Chondrocyte (in vitro differentiated cells): Measurements from ENCODE around the gene SLC1A7. TPM values are rescaled to one million over a fixed set of nuclear protein-coding genes. Genes with fewer than 3 reads are reported as not detected.

Experiments
- DNase-seq: peaks from one replicate; pipeline ENCODE4 v3.0.0; 2021; ENCODE audit warnings: mixed read lengths, low spot score
- H3K27ac Mint-ChIP-seq: one replicate; pipeline ENCODE4 v1.8.0; 2021; ENCODE audit warnings: mild to moderate bottlenecking, moderate library complexity, mixed read lengths; ENCODE audit not compliant: unreplicated experiment
- H3K27me3 Mint-ChIP-seq: 2 replicates; pipeline ENCODE4 v1.8.0; 2021; ENCODE audit warnings: low read depth, mixed read lengths
- H3K36me3 Mint-ChIP-seq: 2 replicates; pipeline ENCODE4 v1.8.0; 2021; ENCODE audit warnings: low read depth, mixed read lengths
- H3K4me1 Mint-ChIP-seq: 2 replicates; pipeline ENCODE4 v1.8.0; 2021; ENCODE audit warnings: low read depth, mild to moderate bottlenecking, mixed read lengths
- H3K4me3 Mint-ChIP-seq: one replicate; pipeline ENCODE4 v1.8.0; 2021; ENCODE audit warnings: mild to moderate bottlenecking, moderate library complexity, mixed read lengths; ENCODE audit not compliant: unreplicated experiment
- H3K9me3 Mint-ChIP-seq: 2 replicates; pipeline ENCODE4 v1.8.0; 2021; ENCODE audit warnings: low read depth, mixed read lengths
- total RNA-seq: library from RNA; stranded (reverse); gene quantifications from 3 replicates; pipeline ENCODE4 v1.2.1, GENCODE V29; 2021
- TF ChIP-seq, protein P1 (sequence below): fragments of 200-600 bp; sonication (generic); IDR thresholded peaks from 2 replicates; pipeline ENCODE4 v1.5.0; 2021; ENCODE audit warnings: antibody characterized with exemption, mild to moderate bottlenecking, moderate library complexity

SLC1A7 gene
- total RNA-seq, 1 donor from 2014 or later, result not detected

DNA sequence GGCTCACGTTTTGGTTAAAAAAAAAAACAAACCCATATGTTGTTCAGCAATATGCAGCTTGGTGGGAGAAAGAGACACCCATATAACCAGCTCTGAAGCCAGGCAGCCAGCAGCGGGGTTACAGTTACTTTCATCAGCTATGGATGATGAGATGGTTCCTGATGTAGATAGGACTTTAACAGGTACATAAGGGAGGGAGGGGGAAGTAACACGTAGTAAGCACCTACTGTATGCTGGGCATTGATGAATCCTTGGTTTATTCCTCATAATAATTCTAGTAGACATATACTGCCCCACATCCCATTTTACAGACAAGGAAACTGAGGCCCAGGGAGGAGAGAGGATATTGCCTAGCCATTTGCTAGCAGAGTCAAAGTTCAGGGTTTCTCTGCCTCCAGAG is 2.0 kb downstream of the SLC1A7 start:
- Mint-ChIP-seq H3K9me3 (peaks cover 12% of the 10 kb centered on the region), H3K36me3 (peaks cover 4% of the 10 kb centered on the region), H3K4me3 (no peak overlapping the region), H3K27ac (peak overlapping the region; percentile 79), H3K4me1 (peaks cover 25% of the 10 kb centered on the region), H3K27me3 (no peaks in the 10 kb centered on the region)
- DNase-seq, result no peak
- TF ChIP-seq, protein P1, sequence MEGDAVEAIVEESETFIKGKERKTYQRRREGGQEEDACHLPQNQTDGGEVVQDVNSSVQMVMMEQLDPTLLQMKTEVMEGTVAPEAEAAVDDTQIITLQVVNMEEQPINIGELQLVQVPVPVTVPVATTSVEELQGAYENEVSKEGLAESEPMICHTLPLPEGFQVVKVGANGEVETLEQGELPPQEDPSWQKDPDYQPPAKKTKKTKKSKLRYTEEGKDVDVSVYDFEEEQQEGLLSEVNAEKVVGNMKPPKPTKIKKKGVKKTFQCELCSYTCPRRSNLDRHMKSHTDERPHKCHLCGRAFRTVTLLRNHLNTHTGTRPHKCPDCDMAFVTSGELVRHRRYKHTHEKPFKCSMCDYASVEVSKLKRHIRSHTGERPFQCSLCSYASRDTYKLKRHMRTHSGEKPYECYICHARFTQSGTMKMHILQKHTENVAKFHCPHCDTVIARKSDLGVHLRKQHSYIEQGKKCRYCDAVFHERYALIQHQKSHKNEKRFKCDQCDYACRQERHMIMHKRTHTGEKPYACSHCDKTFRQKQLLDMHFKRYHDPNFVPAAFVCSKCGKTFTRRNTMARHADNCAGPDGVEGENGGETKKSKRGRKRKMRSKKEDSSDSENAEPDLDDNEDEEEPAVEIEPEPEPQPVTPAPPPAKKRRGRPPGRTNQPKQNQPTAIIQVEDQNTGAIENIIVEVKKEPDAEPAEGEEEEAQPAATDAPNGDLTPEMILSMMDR, result no peak

GRCh38 chr1:53139951-53140361 is 2.5 kb downstream of the SLC1A7 start:
- no peaks in the 10 kb centered on the region for H3K27me3 Mint-ChIP-seq

GRCh38 chr1:53138991-53139884 is 3.2 kb downstream of the SLC1A7 start:
- Mint-ChIP-seq H3K9me3 (peaks cover 12% of the 10 kb centered on the region), H3K27me3 (no peaks in the 10 kb centered on the region), H3K27ac (peak overlapping the region; percentile 79), H3K4me3 (no peak overlapping the region), H3K4me1 (peaks cover 27% of the 10 kb centered on the region), H3K36me3 (peaks cover 4% of the 10 kb centered on the region)
- no peak for DNase-seq
- TF ChIP-seq, protein P1, result no peak

More at GRCh38 chr1:53139951-53140361, 2.5 kb downstream of the SLC1A7 start:
- no peak overlapping the region for H3K4me3 Mint-ChIP-seq
- peaks cover 4% of the 10 kb centered on the region for H3K36me3 Mint-ChIP-seq
- H3K27ac Mint-ChIP-seq, result peak overlapping the region; percentile 79
- H3K4me1 Mint-ChIP-seq, result peaks cover 25% of the 10 kb centered on the region
- peaks cover 12% of the 10 kb centered on the region for H3K9me3 Mint-ChIP-seq
- TF ChIP-seq, protein P1, result no peak
- DNase-seq, result no peak

DNA sequence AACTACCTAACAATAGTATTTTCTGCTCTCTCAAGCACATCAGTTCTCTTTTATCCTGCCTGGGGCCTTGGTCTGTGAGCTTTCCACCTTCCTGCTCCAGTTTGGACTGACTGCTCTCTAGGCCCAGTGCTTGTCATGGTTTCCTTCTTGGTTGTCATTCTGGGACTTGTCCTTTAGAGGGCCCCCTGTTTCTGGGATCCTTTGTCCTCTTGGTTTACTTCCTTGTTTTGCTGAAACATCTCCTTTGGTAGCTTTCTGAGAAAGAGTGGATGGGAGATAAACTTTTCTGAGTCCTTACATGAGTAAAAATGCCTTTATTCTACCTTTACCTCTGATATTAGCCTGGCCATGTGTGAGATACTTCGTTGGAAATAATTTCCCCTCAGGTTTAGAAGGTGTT is 4.7 kb downstream of the SLC1A7 start:
- H3K4me3 Mint-ChIP-seq, result no peak overlapping the region

GRCh38 chr1:53135735-53136114 is 6.7 kb downstream of the SLC1A7 start:
- TF ChIP-seq, protein P1, result no peak
- Mint-ChIP-seq H3K4me3 (peak overlapping the region; percentile 35), H3K36me3 (peaks cover 4% of the 10 kb centered on the region), H3K27ac (peak overlapping the region; percentile 90), H3K4me1 (peaks cover 27% of the 10 kb centered on the region), H3K27me3 (no peaks in the 10 kb centered on the region), H3K9me3 (peaks cover 12% of the 10 kb centered on the region)
- DNase-seq, result no peak

More for the DNA sequence above, 4.7 kb downstream of the SLC1A7 start:
- DNase-seq, result no peak
- Mint-ChIP-seq H3K27ac (no peak overlapping the region), H3K36me3 (peaks cover 4% of the 10 kb centered on the region), H3K27me3 (no peaks in the 10 kb centered on the region), H3K4me1 (peaks cover 27% of the 10 kb centered on the region), H3K9me3 (peaks cover 12% of the 10 kb centered on the region)
- TF ChIP-seq, protein P1, result peak; percentile 34
